Activated T-cell treated with anti-CD3 and anti-CD28 coated beads, Interleukin-2, amount 50 U/mL, for 48 hours (primary cell): ENCODE measurements around the gene ENTPD5.
"Not testable (repeated sequence)": the region's sequence is repeated elsewhere in the genome, so short reads cannot be mapped to it uniquely, and the experiment has no call there.

ENCODE experiments used
- DNase-seq, 2 experiments: peaks; one replicate each; pipeline ENCODE4 v3.0.0-alpha.2; 2020

Gene ENTPD5

GRCh38 chr14:74018586-74019407 lies at the start of gene ENTPD5, which contains the start of gene BBOF1:
TSS of gene ENTPD5 (minus strand) at chr14:74019288. CDS start at chr14:73988102, 31,186 bp downstream.
TSS of gene BBOF1 (plus strand) at chr14:74019349. CDS start at chr14:74019479, 130 bp downstream.
- peak; percentile 83 to 89 for DNase-seq

- DNase-seq: no peak
Measured at GRCh38 chr14:74065746-74066575, 46.9 kb upstream of the ENTPD5 start.

- DNase-seq: no peak
Measured at GRCh38 chr14:74064883-74065282, 45.8 kb upstream of the ENTPD5 start.

GRCh38 chr14:74064426-74064825 lies 45.3 kb upstream of the ENTPD5 start:
- no peak for DNase-seq

GRCh38 chr14:74062809-74063150 lies 43.7 kb upstream of the ENTPD5 start:
- no peak for DNase-seq

GRCh38 chr14:74049876-74050495 lies 30.9 kb upstream of the ENTPD5 start:
- DNase-seq: no peak

- DNase-seq: no peak
Measured at GRCh38 chr14:74048281-74048680, 29.2 kb upstream of the ENTPD5 start.

- DNase-seq: no peak
Measured at GRCh38 chr14:74045522-74045921, 26.4 kb upstream of the ENTPD5 start.

GRCh38 chr14:74042296-74042695 lies 23.2 kb upstream of the ENTPD5 start:
- no peak for DNase-seq

GRCh38 chr14:74038020-74038859 lies 19.2 kb upstream of the ENTPD5 start:
- DNase-seq: no peak

- DNase-seq: no peak
Measured at GRCh38 chr14:74035556-74035955, 16.5 kb upstream of the ENTPD5 start.

GRCh38 chr14:74034572-74034971 lies 15.5 kb upstream of the ENTPD5 start:
- no peak for DNase-seq

GRCh38 chr14:74029136-74029535 lies 10.0 kb upstream of the ENTPD5 start:
- no peak for DNase-seq

GRCh38 chr14:74022346-74022745 lies 3.3 kb upstream of the ENTPD5 start:
- no peak for DNase-seq

GRCh38 chr14:74019408-74020137 lies 485 bp upstream of the ENTPD5 start:
- no peak for DNase-seq

- no peak for DNase-seq
Measured at GRCh38 chr14:74018174-74018585, 908 bp downstream of the ENTPD5 start.

GRCh38 chr14:74015963-74016362 lies 3.1 kb downstream of the ENTPD5 start:
- DNase-seq: no peak

- no peak for DNase-seq
Measured at GRCh38 chr14:74015176-74015575, 3.9 kb downstream of the ENTPD5 start.

- no peak for DNase-seq
Measured at GRCh38 chr14:74014299-74014698, 4.8 kb downstream of the ENTPD5 start.

- no peak for DNase-seq
Measured at GRCh38 chr14:74008843-74009499, 10.1 kb downstream of the ENTPD5 start.

GRCh38 chr14:74005664-74006063 lies 13.4 kb downstream of the ENTPD5 start:
- not testable (repeated sequence) for DNase-seq
